GM15510 (cell line): Measurements from ENCODE around the gene MEOX2.

Source experiments
- POLR2A ChIP-seq: IDR thresholded peaks from 3 replicates; pipeline ENCODE4 v1.6.1; 2011; ENCODE audit warnings: borderline replicate concordance; ENCODE audit not compliant: insufficient read length; ENCODE audit errors: extremely low read depth

Gene MEOX2

DNA sequence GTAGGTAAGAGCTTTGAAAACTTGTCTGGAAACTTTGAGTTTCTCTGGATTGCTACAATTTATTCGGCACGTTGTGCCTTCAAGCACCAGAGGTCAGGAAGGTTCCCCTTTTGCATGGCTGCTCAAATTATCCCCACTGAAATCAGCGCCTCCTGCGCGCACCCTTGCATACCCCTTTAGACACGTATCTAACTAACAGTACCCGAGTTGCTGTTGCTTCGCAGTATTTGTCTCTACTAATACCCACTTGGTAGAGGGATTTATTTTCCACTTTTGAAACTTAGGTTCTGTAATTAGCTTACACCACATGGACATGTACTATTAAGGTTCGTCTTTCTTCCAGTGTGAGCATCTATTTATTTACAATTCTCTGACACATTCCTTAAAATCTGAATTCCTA, 1.6 kb downstream of the MEOX2 start:
- TF ChIP-seq POLR2A, result no peak

DNA sequence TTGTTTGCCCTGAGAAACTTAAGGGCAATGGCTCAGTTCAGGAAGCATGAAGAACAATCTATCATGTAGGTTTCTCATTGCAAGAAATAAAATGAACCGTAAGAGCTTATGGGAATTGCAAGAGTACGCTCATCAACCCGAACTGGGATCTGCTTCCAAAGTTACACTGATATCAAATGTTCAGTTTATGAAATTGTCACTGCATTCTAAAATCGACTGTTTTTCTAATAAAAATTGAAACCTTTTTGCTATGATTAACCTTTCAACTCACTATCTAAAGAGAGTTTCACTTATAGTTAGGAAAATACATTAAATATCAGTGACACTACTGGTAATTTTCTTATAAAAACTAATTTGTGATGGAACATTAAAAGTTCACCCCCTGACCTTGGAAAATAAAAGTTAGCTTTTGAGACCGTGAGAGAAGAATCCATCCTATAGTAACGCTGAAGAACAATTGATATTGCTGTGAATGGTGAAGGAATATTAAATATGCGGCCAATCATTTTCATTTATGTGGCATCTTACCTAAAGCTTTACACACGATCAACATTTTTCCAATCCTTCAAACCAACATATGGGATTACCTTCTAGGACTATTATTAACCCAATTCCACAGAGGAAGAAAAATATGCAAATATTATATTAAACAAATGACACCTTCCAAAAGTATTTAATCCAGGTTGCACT, 2.2 kb downstream of the MEOX2 start:
- TF ChIP-seq POLR2A, result no peak

DNA sequence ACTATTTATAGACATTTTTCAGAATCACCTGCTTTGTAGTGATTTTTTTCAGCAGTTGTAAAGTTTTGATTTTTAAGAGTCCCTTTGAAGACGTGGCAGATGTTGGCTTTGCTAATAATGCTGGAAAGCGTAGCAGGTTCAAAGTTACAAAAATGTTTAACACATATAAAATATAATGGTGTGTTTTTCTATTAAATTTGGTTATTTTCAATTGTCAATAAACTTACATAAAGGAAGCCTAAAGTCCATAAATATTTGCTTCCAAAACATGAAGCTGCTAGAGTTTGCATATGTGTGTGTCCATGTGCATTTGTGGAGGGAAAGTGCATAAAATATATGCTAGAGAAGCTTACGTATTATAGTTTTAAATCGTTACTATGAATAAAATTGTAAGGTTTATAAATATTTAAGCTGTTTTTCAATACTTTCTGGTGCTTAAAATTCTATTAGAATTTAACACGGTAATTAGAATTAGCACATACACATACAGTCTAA, 3.7 kb downstream of the MEOX2 start:
- TF ChIP-seq POLR2A, result no peak

DNA sequence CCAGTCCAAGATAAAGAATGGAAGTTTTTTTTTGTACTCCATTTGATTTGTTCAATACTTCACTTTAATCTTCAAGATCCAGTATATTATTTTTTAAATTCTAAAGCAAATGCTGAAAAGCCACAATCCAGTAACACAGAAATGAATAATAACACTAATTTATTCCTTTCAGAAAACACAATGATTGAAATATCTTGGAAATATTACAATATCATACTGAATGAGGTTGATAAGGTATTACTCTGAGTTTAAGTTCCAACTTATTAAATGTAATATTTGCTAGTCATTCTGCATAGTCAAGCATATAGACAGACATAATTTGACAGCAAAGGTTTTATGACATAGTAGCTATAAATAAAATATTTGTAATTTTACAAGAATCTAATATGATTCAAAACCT, 4.4 kb downstream of the MEOX2 start:
- no peak for TF ChIP-seq POLR2A

DNA sequence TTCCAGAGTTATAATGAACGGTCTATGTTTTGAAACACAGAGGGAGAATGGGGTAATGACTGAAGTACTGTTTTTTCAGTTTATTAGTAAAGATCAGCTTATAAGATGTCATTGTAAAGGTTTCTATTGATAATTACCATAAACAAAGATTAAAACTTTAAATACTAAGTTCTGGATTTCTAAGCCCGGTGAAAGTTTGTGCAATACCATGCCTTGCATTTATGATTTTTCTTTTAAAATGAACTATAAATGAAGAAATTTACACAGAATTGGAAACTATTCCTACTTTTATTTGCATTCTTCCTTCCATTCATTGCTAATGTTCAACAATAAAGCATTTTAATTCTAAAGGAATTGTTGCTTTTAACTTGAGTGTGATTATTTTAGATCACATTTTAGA, 4.9 kb downstream of the MEOX2 start:
- TF ChIP-seq POLR2A, result no peak

DNA sequence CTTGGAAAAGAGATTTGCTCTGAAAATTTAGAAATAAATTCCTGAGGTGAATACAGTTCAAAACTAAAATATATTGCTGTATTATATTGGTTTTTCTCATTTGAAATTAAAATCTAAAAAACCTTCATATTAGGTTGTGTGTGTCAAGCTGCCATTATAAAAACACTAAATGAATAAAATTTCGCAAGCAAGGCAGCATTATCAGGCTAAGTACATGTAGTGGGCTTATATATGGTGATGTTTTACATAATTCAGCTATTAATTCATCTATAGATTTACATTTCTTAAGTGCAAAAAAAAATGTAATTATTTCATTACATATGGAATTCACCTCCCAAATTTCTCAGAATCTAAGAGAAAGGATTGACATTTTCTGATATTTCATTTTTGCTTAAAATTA, 5.3 kb downstream of the MEOX2 start:
- no peak for TF ChIP-seq POLR2A

DNA sequence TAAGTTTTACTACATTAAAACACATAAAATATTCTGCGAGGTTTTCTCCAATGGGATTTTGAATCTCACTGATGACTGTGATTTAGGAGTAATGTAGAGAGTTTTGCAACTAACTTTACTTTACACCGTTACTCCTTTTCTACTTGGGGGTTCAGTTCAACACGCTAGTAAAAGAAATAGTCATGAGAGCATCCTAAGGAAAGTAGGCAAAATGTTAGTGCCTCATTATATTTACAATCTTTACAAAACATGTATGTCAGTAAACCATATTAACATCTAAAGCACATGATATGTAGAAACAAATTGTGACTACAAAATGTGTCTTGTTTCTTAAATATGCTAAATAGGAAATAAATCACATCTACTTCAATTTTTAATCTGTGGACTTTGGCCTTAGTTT, 6.0 kb downstream of the MEOX2 start:
- TF ChIP-seq POLR2A, result no peak

DNA sequence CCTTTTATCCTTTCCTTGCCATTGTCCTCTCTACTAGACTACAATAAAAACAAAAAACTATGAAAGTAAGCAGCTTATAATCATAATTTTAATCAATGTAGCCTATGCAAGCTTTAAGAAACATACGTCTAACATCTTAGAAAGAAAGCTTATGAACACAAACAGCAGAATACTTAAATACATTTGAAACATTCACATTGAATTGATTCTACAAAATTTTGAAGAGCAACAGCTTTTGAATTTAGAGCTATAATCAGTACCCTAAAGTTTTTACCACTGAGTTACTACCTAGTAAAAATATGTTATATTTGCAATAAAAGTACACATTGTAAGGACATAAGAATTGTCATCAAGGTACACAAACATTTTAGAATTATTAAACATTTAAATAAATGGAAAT, 7.2 kb downstream of the MEOX2 start:
- no peak for TF ChIP-seq POLR2A

DNA sequence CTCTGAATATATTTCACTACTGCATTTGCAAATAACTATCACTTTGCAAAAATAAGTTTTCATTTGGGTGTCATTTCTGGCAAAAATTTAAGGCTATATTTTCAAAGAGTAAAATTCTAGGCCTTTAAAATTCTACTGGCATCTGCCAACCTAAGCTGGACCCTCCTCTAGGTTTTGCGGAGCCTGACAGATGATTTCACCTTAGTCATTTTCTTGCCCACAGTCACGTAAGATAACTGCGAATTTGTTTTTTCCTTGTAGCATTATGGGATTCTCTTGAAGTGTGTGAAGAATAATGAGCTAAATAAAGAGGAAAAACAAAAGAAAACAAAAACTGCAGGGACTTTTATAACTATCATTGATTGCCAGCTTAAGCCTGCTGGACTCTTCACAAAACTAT, 7.8 kb downstream of the MEOX2 start:
- no peak for TF ChIP-seq POLR2A

DNA sequence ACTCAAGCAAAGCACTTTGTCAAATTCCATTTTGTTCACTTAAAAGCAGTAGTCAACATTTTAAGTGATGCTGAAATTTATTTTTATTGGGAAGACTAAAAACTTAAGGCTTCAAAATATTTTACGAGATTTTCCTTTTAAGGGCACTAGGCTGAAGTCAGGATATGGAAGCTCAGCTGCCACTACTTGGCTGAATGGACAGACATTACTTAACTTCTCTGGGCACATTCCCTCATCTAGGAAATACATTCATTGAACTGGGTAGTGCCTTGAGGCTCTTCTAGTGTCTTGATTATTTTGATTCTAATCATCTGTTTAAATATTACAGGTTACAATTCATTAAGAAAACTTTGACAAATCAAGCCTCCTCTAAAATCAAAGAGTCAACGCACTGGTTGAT, 11.1 kb downstream of the MEOX2 start:
- no peak for TF ChIP-seq POLR2A

DNA sequence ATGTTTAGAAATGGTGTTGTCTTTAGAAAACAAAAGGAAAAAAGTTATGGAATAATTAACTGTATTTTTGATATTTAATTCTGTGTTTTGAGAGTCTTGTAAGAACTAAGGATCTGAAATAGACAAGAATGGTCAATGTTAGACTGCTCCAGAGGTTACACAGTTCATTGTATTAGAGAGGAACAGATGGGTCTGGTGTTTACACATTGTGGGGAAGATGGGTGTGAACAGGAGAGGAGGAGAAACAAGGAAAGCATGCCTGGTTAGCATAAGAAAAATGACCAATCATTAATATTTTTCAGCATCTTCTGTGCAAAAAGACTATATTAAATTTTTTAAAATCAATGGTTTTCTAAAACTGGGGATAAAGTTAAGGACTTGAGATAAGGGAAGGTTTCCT, 11.9 kb downstream of the MEOX2 start:
- TF ChIP-seq POLR2A, result no peak

DNA sequence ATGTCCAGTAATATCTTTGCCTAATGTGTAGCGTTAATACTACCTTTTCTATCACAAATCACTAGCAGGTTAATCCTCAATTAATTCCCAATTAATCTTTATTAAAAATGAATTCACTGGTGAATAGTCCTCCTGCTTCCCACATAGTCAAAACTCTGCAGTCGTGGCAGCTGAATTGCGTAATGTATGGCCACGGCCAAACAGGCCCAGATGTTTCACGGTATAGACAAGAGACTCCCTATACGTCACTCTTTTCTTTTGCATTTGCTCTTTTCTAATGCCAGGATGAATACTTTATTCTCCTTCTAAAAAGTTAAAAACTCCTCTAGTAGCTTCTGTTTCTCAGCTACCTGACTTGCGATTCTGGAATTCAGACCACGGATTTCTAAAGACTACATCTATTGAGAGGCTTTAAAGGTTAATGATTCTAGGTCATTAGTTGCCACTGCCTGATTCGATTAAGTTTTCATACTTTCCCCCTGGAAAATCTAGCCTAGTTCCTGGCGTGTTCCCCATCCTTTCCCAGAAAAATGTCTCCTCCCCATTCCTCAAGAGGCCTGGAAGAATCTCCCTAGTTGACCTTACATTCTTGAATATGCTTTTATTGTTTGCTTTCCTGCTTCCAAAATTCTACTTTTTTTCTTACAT, 16.9 kb downstream of the MEOX2 start:
- no peak for TF ChIP-seq POLR2A

DNA sequence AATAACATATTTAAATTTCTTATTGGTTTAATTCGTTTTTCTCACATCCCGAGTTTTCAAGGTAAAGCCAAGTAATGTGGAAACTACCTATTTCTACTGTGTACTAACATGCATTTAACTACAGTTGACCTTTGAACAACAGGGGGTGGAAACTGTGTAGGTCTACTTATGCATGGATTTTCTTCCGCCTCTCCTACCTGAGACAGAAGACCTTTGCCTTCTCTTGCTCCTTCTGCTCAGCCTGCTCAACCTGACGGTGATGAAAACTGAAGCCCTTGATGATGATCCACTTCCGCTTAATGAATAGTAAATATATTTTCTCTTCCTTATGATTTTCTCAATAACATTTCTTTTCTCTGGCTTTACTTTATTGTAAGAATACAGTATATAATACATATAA, 18.5 kb downstream of the MEOX2 start:
- TF ChIP-seq POLR2A, result no peak

DNA sequence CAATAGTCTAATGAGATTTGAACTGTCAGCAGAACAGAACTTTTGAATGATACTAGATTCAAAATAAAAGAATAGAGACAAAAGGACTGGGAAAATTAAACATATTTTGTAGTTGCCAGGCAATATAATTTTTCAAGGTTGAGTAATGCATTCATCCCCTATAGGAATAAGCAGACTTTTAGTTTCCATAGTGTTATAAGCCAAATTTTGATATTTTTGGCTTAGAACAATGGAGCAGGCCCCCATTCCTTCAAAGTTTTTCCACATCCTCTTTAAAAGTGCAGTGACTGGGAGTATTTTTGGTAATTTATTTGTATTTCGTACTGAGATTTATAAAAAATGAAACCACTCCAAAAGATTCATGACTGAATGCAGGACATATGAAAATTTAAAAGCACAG, 24.0 kb downstream of the MEOX2 start:
- TF ChIP-seq POLR2A, result no peak

DNA sequence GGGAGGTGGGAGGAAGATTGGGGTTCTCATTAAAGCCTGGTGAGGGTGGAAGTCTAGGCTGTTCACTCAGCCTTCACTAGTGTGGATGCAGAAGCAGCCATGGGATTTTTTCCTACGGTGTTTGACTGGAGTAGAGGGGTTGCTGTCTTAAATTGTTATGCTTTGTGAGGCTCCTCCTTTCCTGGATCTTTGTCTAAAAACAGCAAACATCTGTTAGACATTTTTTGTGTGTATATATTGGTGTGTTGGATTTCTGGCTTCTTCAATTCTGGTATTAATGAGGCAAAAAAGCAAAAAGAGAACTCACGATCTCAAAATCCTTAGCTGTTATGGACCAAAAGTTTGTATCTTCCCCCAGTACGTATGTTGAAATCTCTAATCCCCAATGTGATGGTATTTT, 28.2 kb downstream of the MEOX2 start:
- TF ChIP-seq POLR2A, result no peak

DNA sequence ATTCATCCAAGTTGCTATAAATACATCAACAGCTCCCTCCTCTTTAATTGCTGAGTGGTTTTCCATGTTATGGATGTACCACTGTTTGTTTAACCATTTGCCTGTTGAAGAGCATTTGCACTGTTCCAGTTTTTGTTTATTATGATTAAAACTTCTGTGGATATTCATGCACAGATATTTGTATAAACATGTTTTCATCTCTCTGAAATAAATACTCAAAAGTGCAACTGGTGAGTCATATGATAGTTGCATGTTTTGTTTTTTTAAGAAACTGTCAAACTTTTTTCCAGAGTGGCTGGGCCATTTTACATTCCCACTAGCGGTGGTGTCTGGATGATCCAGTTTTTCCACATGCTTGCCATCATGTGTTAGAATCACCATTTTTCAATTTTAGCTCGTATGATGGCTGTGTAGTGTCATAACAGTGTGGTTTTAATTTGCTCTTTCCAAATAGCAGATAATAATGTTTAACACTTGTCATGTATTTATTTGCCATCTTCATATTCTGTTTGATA, 33.6 kb downstream of the MEOX2 start:
- TF ChIP-seq POLR2A, result no peak
